GM19372 (cell line): Measurements from ENCODE around the gene ARTN.

ENCODE experiments used
- ATAC-seq: cut with Tn5 transposase; IDR thresholded peaks from one replicate; pipeline ENCODE4 v1.9.1; 2021; ENCODE audit warnings: mild to moderate bottlenecking, low read depth, moderate library complexity; ENCODE audit not compliant: unreplicated experiment

The ARTN gene

GRCh38 chr1:43982241-43982640 is 48.6 kb downstream of the ARTN start:
- ATAC-seq, result no peak

GRCh38 chr1:43982808-43983207 is 49.2 kb downstream of the ARTN start:
- ATAC-seq, result no peak

GRCh38 chr1:43983253-43983899 is 49.8 kb downstream of the ARTN start:
- no peak for ATAC-seq

- no peak for ATAC-seq
These were observed 51.3 kb downstream of the ARTN start for GRCh38 chr1:43984855-43985254.

GRCh38 chr1:43985984-43986595 is 52.5 kb downstream of the ARTN start:
- ATAC-seq, result no peak

- ATAC-seq, result no peak
These were observed 53.1 kb downstream of the ARTN start for GRCh38 chr1:43986712-43987111.
